Measurements from ENCODE around the gene ROBO1. TPM values are rescaled to one million over a fixed set of nuclear protein-coding genes. Genes with fewer than 3 reads are reported as not detected.

ROBO1 gene
- total RNA-seq, 1 donor from 2014 or later, result 13.4 TPM

- Histone ChIP-seq H3K9me3 (no peaks in the 10 kb centered on the region), H3K36me3 (no peaks in the 10 kb centered on the region), H3K4me1 (no peaks in the 10 kb centered on the region), H3K27ac (no peak overlapping the region), H3K27me3 (no peaks in the 10 kb centered on the region), H3K4me3 (no peak overlapping the region)
- intact Hi-C loops (cut with DNase I), result no loop called here
- no peak for TF ChIP-seq CTCF (IDR thresholded peaks at IDR 0.05)
- DNase-seq (ENCODE audit: low spot score in 2 of 2), result no peak
Measured at GRCh38 chr3:78963771-78964170, 804.0 kb downstream of the ROBO1 start.

- intact Hi-C loops (cut with DNase I), result no loop called here
- H3K4me1 ChIP-seq, result no peaks in the 10 kb centered on the region
- no peaks in the 10 kb centered on the region for H3K9me3 ChIP-seq
- H3K36me3 ChIP-seq, result no peaks in the 10 kb centered on the region
- no peak for DNase-seq (ENCODE audit: low spot score in 2 of 2)
- H3K4me3 ChIP-seq, result no peak overlapping the region
- H3K27me3 ChIP-seq, result no peaks in the 10 kb centered on the region
- H3K27ac ChIP-seq, result no peak overlapping the region
- no peak for TF ChIP-seq CTCF (IDR thresholded peaks at IDR 0.05)
Measured at GRCh38 chr3:78957456-78957855, 810.3 kb downstream of the ROBO1 start.

- Histone ChIP-seq H3K4me3 (no peak overlapping the region), H3K4me1 (no peaks in the 10 kb centered on the region), H3K36me3 (no peaks in the 10 kb centered on the region), H3K9me3 (peaks cover 0 to 3% of the 10 kb centered on the region in 2 donors), H3K27me3 (no peaks in the 10 kb centered on the region), H3K27ac (no peak overlapping the region)
- no peak for TF ChIP-seq CTCF (IDR thresholded peaks at IDR 0.05)
- no peak for DNase-seq (ENCODE audit: low spot score in 2 of 2)
- intact Hi-C loops (cut with DNase I), result no loop called here
Measured at GRCh38 chr3:78951342-78951945, 816.4 kb downstream of the ROBO1 start.

- Histone ChIP-seq H3K27me3 (no peaks in the 10 kb centered on the region), H3K27ac (no peak overlapping the region), H3K36me3 (no peaks in the 10 kb centered on the region), H3K9me3 (peaks cover 0 to 5% of the 10 kb centered on the region in 2 donors), H3K4me1 (no peaks in the 10 kb centered on the region), H3K4me3 (no peak overlapping the region)
- intact Hi-C loops (cut with DNase I), result no loop called here
- DNase-seq (ENCODE audit: low spot score in 2 of 2), result no peak
- TF ChIP-seq CTCF (IDR thresholded peaks at IDR 0.05), result no peak
Measured at GRCh38 chr3:78941587-78941986, 826.2 kb downstream of the ROBO1 start.

GRCh38 chr3:78940626-78941025 is 827.2 kb downstream of the ROBO1 start:
- Histone ChIP-seq H3K4me3 (no peak overlapping the region), H3K9me3 (peaks cover 0 to 4% of the 10 kb centered on the region in 2 donors), H3K36me3 (no peaks in the 10 kb centered on the region), H3K4me1 (no peaks in the 10 kb centered on the region), H3K27me3 (no peaks in the 10 kb centered on the region), H3K27ac (no peak overlapping the region)
- DNase-seq (ENCODE audit: low spot score in 2 of 2), result no peak
- intact Hi-C loops (cut with DNase I), result no loop called here
- no peak for TF ChIP-seq CTCF (IDR thresholded peaks at IDR 0.05)

- intact Hi-C loops (cut with DNase I), result no loop called here
- DNase-seq (ENCODE audit: low spot score in 2 of 2), result no peak
- Histone ChIP-seq H3K36me3 (no peaks in the 10 kb centered on the region), H3K27ac (no peak overlapping the region), H3K4me3 (no peak overlapping the region), H3K4me1 (no peaks in the 10 kb centered on the region), H3K9me3 (no peaks in the 10 kb centered on the region), H3K27me3 (no peaks in the 10 kb centered on the region)
- TF ChIP-seq CTCF (IDR thresholded peaks at IDR 0.05), result no peak
Measured at GRCh38 chr3:78940128-78940527, 827.7 kb downstream of the ROBO1 start.

Data from ascending aorta (tissue), 2 donors.